Tibial nerve (tissue), 4 donors: ENCODE data around the gene KCNMA1.

Experiments
- CTCF ChIP-seq, 5 experiments: fragments of 200-600 bp in 3 of 5; fragments of 450-650 bp in 2 of 5; sonication (generic) in 3 of 5; IDR thresholded peaks; one replicate each; pipeline ENCODE4 v1.5.1; 2016 to 2019; ENCODE audit warnings: antibody characterized with exemption in 5 of 5, mild to moderate bottlenecking in 3 of 5, moderate library complexity in 2 of 5
- EP300 ChIP-seq, 2 donors: sonication (generic); formaldehyde crosslinking; IDR thresholded peaks; one replicate each; pipeline ENCODE4 v1.6.1; 2017; ENCODE audit warnings: antibody characterized with exemption in 2 of 2, mild to moderate bottlenecking in 1 of 2
- POLR2A ChIP-seq, 2 donors: fragments of 450-650 bp; IDR thresholded peaks; one replicate each; pipeline ENCODE4 v1.6.1; 2017; ENCODE audit warnings: antibody characterized with exemption in 2 of 2, mild to moderate bottlenecking in 2 of 2, moderate library complexity in 2 of 2

GRCh38 chr10:76997631-76998030 lies 640.0 kb downstream of the KCNMA1 start:
- TF ChIP-seq CTCF (IDR thresholded peaks at IDR 0.05) (no peak), EP300 (IDR thresholded peaks at IDR 0.05) (no peak), POLR2A (IDR thresholded peaks at IDR 0.05) (no peak)
